Breast epithelium (tissue), 4 donors: ENCODE results near the gene LBHD2. TPM values are rescaled to one million over a fixed set of nuclear protein-coding genes. Genes with fewer than 3 reads are reported as not detected.
A peak's percentile ranks its signal among the peaks of the same experiment; 100 is the strongest.

Experiments used
- DNase-seq, 2 donors: peaks; one replicate each; pipeline ENCODE4 v3.0.0-alpha.2; 2019; ENCODE audit warnings: low spot score in 2 of 2
- H3K27ac ChIP-seq, 2 donors: fragments of 200-600 bp; sonication (generic) in 1 of 2; one replicate each; pipeline ENCODE4 v1.5.1; 2016 to 2019; ENCODE audit warnings: mild to moderate bottlenecking in 1 of 2
- H3K27me3 ChIP-seq, 2 donors: fragments of 200-600 bp; sonication (generic) in 1 of 2; one replicate each; pipeline versions ENCODE4 v1.5.1 to v1.6.0; 2017 to 2019; ENCODE audit warnings: control low read depth in 1 of 2, mild to moderate bottlenecking in 1 of 2
- H3K36me3 ChIP-seq: fragments of 200-600 bp; one replicate; pipeline ENCODE4 v1.5.1; 2019
- H3K4me1 ChIP-seq, 2 donors: fragments of 200-600 bp; sonication (generic); one replicate each; pipeline ENCODE4 v1.5.1; 2016 to 2019; ENCODE audit warnings: control low read depth in 1 of 2
- H3K4me3 ChIP-seq, 3 donors: fragments of 200-600 bp; sonication (generic); 1 replicate in 2 of 3; 2 replicates in 1 of 3; pipeline ENCODE4 v1.5.1; 2016 to 2019; ENCODE audit warnings: mild to moderate bottlenecking in 3 of 3, moderate library complexity in 2 of 3
- H3K9me3 ChIP-seq, 2 donors: fragments of 200-600 bp; sonication (generic) in 1 of 2; one replicate each; pipeline ENCODE4 v1.5.1; 2016 to 2019; ENCODE audit warnings: control low read depth in 1 of 2
- POLR2A ChIP-seq: fragments of 450-650 bp; IDR thresholded peaks from one replicate; pipeline ENCODE4 v1.6.1; 2016; ENCODE audit warnings: antibody characterized with exemption, mild to moderate bottlenecking, moderate library complexity
- POLR2AphosphoS5 ChIP-seq, 3 donors: sonication (generic); formaldehyde crosslinking; IDR thresholded peaks; one replicate each; pipeline ENCODE4 v1.6.1; 2017; ENCODE audit warnings: antibody characterized with exemption in 3 of 3
- intact Hi-C: fragments of 100-400 bp; cut with DNase I; formaldehyde crosslinking; loops from one replicate; pipeline ENCODE4 v1.15.1; 2023; ENCODE audit warnings: low total_unique reads
- total RNA-seq, 3 donors: library from RNA; depleted of rRNA; stranded (reverse); fragments of >200 nt; gene quantifications; one replicate each; pipeline ENCODE4 v1.1.0, GENCODE V29; 2016
- TF ChIP-seq, protein P1 (sequence below), 3 donors: fragments of 450-650 bp; IDR thresholded peaks; one replicate each; pipeline ENCODE4 v1.5.1; 2016 to 2017; ENCODE audit warnings: antibody characterized with exemption in 3 of 3, mild to moderate bottlenecking in 3 of 3, moderate library complexity in 3 of 3

LBHD2 gene
- total RNA-seq, 3 donors from 2014 or later: not detected

DNA sequence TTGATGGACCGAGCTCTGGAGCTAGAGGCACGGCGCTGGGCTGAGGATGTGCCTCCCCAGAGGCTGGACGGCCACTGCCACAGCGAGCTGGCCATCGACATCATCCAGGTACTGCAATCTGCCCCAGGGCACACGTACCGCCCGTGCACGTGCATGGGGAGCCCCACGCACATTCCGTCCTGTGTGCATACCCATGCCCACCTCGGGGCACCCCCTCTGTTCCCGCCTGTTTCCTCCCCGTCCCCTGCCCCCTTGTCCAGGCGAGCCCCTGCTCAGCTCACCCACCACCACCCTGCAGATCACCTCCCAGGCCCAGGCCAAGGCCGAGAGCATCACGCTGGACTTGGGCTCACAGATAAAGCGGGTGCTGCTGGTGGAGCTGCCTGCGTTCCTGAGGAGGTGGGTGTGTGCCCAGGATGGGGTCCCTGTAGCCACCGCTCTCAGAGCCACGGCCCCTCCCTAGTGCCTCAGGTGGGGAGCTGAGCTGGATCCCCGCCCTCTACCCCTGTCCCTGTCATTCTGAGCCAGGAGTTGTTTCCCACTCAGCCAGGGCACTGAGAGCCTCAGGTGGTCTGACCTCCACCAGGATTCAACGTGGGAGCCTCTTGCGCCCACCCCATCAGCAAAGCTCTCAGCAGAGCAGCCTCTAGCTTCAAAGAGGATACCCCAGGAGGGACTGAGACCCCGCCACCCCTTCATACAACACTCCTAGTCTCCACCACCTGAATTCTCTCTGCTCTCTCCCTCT, 46.2 kb downstream of the LBHD2 start:
- Histone ChIP-seq H3K4me3 (no peak overlapping the region), H3K4me1 (peaks cover 6 to 55% of the 10 kb centered on the region in 2 donors), H3K27me3 (no peaks in the 10 kb centered on the region), H3K36me3 (no peaks in the 10 kb centered on the region), H3K9me3 (no peaks in the 10 kb centered on the region), H3K27ac (peak overlapping the region; percentile 86 to 92)
- intact Hi-C loops: no loop called here
- TF ChIP-seq, protein P1, sequence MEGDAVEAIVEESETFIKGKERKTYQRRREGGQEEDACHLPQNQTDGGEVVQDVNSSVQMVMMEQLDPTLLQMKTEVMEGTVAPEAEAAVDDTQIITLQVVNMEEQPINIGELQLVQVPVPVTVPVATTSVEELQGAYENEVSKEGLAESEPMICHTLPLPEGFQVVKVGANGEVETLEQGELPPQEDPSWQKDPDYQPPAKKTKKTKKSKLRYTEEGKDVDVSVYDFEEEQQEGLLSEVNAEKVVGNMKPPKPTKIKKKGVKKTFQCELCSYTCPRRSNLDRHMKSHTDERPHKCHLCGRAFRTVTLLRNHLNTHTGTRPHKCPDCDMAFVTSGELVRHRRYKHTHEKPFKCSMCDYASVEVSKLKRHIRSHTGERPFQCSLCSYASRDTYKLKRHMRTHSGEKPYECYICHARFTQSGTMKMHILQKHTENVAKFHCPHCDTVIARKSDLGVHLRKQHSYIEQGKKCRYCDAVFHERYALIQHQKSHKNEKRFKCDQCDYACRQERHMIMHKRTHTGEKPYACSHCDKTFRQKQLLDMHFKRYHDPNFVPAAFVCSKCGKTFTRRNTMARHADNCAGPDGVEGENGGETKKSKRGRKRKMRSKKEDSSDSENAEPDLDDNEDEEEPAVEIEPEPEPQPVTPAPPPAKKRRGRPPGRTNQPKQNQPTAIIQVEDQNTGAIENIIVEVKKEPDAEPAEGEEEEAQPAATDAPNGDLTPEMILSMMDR (IDR thresholded peaks at IDR 0.05): no peak
- TF ChIP-seq POLR2A: no peak
- no peak for TF ChIP-seq POLR2AphosphoS5 (IDR thresholded peaks at IDR 0.05)
- DNase-seq: no peak

DNA sequence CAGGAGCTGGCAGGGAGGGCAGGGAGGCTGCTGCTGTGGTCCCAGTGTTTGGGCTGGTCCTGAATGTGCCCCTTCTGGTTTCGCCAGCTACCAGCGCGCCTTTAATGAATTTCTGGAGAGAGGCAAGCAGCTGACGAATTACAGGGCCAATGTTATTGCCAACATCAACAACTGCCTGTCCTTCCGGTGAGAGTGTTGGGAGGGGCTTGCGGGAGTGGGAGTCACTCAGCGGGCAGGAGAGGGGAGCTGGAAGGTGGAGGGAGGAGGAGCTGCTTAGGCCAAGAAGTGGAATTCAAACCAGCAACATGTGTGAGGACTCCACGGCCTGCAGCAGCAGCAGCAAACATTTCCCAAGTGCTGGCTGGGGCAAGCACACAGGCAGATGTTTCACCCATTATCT, 47.0 kb downstream of the LBHD2 start:
- Histone ChIP-seq H3K4me3 (no peak overlapping the region), H3K4me1 (peaks cover 6 to 50% of the 10 kb centered on the region in 2 donors), H3K9me3 (no peaks in the 10 kb centered on the region), H3K36me3 (no peaks in the 10 kb centered on the region), H3K27me3 (no peaks in the 10 kb centered on the region), H3K27ac (peak overlapping the region; percentile 86 to 92)
- TF ChIP-seq POLR2AphosphoS5 (IDR thresholded peaks at IDR 0.05): peak in 2 of 3 donors; percentile 44 to 50
- TF ChIP-seq POLR2A: no peak
- DNase-seq: peak in 1 of 2 donors; percentile 87
- intact Hi-C loops: no loop called here

DNA sequence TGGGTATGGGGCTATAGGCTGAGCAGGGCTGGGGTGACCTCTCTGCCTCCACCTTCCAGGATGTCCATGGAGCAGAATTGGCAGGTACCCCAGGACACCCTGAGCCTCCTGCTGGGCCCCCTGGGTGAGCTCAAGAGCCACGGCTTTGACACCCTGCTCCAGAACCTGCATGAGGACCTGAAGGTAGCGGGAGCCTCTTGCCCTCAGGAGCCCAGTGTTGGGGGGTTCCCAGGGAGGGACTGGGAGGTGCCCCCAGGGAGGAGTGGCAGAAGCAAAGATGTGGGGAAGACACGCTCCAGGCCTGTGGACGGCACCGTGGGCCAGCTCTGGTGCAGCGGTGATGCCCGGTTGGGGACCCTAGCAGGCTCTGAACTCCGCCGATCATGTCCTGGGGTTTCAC, 47.6 kb downstream of the LBHD2 start:
- DNase-seq: no peak
- TF ChIP-seq POLR2AphosphoS5 (IDR thresholded peaks at IDR 0.05): no peak
- no peak for TF ChIP-seq POLR2A
- TF ChIP-seq, protein P1 (IDR thresholded peaks at IDR 0.05): no peak
- H3K4me3 ChIP-seq: no peak overlapping the region
- no peaks in the 10 kb centered on the region for H3K27me3 ChIP-seq
- H3K9me3 ChIP-seq: no peaks in the 10 kb centered on the region
- intact Hi-C loops: no loop called here
- peaks cover 2 to 44% of the 10 kb centered on the region in 2 donors for H3K4me1 ChIP-seq
- H3K36me3 ChIP-seq: no peaks in the 10 kb centered on the region
- peak overlapping the region; percentile 86 to 92 for H3K27ac ChIP-seq

DNA sequence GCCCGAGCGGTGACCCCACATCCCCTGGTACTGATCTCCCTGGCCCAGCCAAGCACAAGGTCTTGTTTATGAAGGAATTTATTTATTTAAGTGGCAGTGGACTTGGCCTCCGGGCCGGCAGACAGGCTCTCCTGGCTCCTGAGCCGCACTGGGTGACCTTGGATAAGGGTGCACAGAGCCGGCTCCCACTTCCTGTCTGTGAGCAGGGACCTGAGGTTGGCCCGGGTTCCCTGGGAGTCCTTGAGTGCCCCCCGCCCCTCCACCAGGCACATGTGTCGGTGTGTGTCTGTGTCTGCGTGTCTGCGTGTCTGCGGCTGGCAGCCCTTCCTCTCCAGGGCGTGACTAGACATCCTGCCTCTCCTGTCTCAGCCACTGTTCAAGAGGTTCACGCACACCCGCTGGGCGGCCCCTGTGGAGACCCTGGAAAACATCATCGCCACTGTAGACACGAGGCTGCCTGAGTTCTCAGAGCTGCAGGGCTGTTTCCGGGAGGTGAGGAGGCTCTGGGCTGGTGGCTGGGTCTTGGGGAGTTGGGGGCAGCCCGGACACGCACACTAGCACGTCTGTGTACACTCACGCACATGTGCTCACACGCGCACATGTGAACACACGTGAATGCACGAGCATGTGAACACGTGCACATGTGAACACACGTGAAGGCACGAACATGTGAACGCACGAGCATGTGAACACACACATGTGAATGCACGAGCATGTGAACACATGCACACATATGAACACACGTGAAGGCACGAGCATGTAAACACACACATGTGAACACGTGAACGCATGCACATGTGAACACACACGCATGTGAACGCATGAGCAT, 48.6 kb downstream of the LBHD2 start:
- H3K4me3 ChIP-seq: no peak overlapping the region
- no peaks in the 10 kb centered on the region for H3K9me3 ChIP-seq
- no peak for DNase-seq
- no peaks in the 10 kb centered on the region for H3K27me3 ChIP-seq
- no peaks in the 10 kb centered on the region for H3K36me3 ChIP-seq
- intact Hi-C loops: no loop called here
- H3K27ac ChIP-seq: peak overlapping the region; percentile 86 to 92
- TF ChIP-seq, protein P1 (IDR thresholded peaks at IDR 0.05): no peak
- TF ChIP-seq POLR2A (no peak), POLR2AphosphoS5 (IDR thresholded peaks at IDR 0.05) (no peak)
- H3K4me1 ChIP-seq: peaks cover 0 to 40% of the 10 kb centered on the region in 2 donors

DNA sequence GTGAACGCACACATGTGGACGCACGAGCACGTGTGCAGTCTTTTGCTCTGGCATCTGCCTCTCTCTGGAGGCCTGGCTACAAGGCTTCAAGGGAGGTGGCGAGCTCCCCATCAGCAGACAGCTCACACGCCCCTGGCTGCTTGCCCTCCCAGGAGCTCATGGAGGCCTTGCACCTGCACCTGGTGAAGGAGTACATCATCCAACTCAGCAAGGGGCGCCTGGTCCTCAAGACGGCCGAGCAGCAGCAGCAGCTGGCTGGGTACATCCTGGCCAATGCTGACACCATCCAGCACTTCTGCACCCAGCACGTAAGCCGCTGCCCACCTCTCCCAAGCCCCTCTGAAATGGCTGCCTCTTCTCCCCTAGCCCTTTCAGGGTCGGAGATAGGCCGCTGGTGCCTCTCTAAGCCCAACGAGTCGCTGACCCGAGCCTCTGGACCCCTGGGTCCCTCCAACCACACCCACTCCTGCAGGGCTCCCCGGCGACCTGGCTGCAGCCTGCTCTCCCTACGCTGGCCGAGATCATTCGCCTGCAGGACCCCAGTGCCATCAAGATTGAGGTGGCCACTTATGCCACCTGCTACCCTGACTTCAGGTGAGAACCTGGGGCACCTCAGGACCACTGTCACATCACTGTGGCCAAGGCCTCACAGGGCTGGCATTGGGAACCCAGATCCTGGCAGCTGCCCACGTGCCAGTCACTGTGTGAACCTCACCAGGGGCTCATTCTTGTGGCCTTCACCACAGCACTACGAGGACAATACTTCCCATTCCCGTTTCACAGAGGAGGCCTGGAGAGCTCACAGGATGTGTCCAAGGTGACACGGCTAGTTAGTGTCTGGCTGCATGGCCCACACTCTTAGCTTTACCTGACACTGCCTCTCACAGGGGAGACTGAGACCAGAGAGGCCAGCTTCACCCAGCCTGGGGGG, 49.5 kb downstream of the LBHD2 start:
- intact Hi-C loops: no loop called here
- Histone ChIP-seq H3K4me3 (no peak overlapping the region), H3K27ac (no peak overlapping the region), H3K9me3 (no peaks in the 10 kb centered on the region), H3K27me3 (no peaks in the 10 kb centered on the region), H3K4me1 (peaks cover under 1 to 31% of the 10 kb centered on the region in 2 donors), H3K36me3 (no peaks in the 10 kb centered on the region)
- TF ChIP-seq POLR2AphosphoS5 (IDR thresholded peaks at IDR 0.05) (no peak), POLR2A (no peak)
- TF ChIP-seq, protein P1 (IDR thresholded peaks at IDR 0.05): no peak
- DNase-seq: no peak
